ENCODE results near the gene CPEB2. TPM values are rescaled to one million over a fixed set of nuclear protein-coding genes. Genes with fewer than 3 reads are reported as not detected.
"Not testable (repeated sequence)": the region's sequence is repeated elsewhere in the genome, so short reads cannot be mapped to it uniquely, and the experiment has no call there.

CPEB2 gene
- polyA plus RNA-seq, 3 donors, result 17.0 to 20.6 (median 17.9) TPM

DNA sequence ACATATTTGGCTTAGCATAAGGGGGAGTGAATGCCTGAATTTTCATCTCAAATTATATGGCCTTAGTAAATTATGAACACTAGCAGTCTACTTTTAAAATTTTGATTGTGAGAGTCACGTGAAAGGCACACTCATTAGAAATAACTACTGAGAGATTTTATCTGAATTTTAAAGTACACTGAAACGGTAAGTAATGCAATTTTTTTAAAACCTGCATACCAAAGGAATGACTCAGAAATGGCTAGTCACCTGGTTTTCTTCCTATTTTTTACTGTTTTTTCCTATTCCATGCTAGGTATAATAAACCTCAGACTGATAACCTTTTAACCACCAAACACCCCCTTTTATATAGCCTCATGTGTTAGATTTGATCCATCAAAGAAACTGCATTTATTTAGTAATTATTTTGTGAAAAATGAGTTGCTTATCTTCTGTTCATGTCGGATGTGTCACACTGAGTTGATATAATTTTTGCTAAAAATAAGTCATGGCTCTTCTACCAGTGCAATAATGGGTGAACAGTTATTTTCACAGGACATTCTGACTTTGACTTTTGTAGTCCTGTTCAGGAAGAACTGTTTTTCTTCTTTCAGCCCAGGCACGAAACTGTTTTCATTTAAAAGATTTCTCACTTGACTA, 40.4 kb downstream of the CPEB2 start:
- no peak for DNase-seq (ENCODE audit: low read depth in 3 of 3, low spot score in 2 of 3)

DNA sequence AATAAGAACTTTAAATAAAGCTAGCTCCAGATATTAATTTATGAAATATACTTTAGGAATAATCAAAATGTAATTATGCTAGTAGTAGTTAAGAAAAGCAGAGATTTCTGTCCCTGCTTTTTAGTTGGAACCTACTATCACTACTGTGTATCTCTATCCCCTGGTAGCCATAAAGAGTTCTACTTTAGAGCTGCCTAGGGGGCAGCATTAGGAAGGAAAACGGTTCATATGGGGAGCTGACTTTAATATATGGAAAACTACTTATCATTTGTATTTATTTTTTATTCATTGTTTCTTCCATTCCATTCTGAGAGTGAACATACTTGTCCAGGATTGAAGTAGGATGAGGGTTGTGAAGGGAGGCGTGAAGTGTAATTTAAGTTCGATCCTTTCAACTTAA, 40.9 kb downstream of the CPEB2 start:
- no peak for DNase-seq (ENCODE audit: low read depth in 3 of 3, low spot score in 2 of 3)

DNA sequence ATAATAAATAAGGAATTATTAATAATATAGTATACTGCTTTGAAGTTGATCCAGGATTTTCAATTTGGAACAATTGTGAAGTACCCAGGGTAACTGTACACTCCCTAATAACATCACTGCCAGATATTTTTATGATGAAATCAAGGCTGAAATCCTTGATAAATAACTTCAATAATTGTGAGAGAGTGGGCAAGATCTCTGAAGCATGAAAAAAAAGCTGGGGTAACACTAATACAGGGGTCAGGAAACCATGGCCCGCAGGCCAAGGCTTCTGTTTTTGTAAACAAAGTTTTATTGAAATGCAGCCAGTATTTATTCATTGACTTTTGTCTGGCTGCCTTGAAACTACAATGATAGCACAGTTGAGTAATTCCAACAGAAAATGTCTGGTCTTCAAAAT, 41.6 kb downstream of the CPEB2 start:
- no peak for DNase-seq (ENCODE audit: low read depth in 3 of 3, low spot score in 2 of 3)

DNA sequence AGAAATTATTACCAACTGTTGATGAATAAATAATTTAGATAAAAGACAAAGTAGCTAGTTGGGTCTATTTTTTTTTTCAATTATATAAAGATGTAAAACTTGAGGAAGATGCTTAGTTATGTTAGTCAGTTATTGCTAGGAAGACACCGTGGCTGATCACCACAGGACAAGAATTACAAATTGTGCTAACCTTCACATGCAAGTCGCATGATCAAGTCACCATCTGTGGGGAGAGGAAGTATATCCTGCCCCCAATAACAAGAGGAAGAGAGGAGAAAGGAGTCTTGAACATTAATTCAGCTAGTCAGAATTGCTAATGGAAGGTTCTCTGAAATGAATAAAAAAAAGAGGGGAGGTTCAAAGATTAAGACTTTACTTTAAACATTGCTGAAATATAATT, 52.3 kb downstream of the CPEB2 start:
- no peak for DNase-seq (ENCODE audit: low read depth in 3 of 3, low spot score in 2 of 3)

GRCh38 chr4:15060213-15060612, 57.9 kb downstream of the CPEB2 start:
- DNase-seq (ENCODE audit: low read depth in 3 of 3, low spot score in 2 of 3), result no peak

- no peak for DNase-seq (ENCODE audit: low read depth in 3 of 3, low spot score in 2 of 3)
Observed at GRCh38 chr4:15063341-15063740, 61.1 kb downstream of the CPEB2 start.

GRCh38 chr4:15065516-15065915, 63.2 kb downstream of the CPEB2 start:
- no peak for DNase-seq (ENCODE audit: low read depth in 3 of 3, low spot score in 2 of 3)

GRCh38 chr4:15066140-15066539, 63.9 kb downstream of the CPEB2 start:
- no peak for DNase-seq (ENCODE audit: low read depth in 3 of 3, low spot score in 2 of 3)

DNA sequence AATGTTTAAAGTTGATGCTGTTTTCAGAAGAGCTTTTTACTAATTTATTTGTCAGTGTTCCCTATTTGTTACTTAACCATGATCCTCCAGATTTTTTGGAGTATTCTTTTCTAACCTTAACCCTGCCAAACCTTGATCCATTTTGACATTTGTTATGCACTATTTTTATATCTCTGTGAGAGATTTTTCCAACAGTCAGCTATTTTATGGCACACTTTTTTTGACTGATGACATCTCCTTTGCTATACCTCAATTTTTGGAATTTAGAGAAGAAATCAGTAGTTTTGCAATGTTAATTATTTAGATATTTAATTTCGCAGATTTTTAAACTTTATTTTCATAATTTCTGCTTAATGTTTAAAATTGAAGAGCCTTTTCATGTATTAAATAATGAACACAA, 66.0 kb downstream of the CPEB2 start:
- no peak for DNase-seq (ENCODE audit: low read depth in 3 of 3, low spot score in 2 of 3)

GRCh38 chr4:15075875-15076274, 73.6 kb downstream of the CPEB2 start:
- DNase-seq (ENCODE audit: low read depth in 3 of 3, low spot score in 2 of 3), result no peak

GRCh38 chr4:15077969-15078368, 75.7 kb downstream of the CPEB2 start:
- DNase-seq (ENCODE audit: low read depth in 3 of 3, low spot score in 2 of 3), result no peak

DNA sequence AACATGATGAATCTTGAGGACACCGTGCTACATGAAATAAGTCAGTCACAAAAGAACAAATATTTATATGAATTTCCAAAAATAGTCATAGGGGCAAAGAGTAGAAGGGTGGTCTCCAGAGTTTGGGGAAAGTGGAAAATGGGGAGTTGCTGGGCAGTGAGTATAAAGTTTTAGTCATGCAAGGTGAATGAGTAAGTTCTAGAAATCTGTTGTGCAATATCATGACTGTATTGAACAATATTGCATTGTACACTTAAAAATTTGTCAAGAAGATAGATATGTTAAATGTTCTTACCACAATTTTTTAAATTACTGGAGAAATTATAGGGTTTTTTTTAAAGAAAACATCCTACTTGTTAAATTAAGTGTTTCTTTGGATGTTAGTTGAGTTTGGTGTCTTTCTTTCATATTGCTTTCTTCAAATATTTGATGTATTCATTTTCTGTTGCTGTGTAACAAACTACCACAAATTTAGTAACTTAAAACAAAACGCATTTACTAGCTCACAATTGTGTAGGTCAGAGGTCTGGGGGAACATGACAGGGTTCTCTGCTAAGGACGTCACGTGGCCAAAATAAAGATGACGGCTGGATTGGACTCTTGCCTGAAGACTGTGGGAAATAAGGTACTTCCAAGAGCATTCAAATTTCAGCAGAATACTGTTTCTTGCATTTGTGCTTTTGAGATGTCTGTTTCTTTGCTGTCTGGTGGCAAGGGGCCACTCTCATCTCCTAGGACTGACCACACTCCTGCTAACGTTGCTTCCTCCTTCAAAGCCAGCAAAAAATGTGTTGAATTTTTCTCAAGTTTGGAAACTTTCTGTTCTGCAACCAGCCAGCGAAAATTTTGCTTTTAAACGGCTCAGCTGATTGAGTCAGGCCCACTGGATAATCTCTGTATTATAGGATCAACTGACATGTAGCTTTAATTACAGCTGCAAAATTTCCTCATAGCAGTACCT, 76.7 kb downstream of the CPEB2 start:
- no peak for DNase-seq (ENCODE audit: low read depth in 3 of 3, low spot score in 2 of 3)

- no peak for DNase-seq (ENCODE audit: low read depth in 3 of 3, low spot score in 2 of 3)
Observed at GRCh38 chr4:15084780-15085179, 82.5 kb downstream of the CPEB2 start.

DNA sequence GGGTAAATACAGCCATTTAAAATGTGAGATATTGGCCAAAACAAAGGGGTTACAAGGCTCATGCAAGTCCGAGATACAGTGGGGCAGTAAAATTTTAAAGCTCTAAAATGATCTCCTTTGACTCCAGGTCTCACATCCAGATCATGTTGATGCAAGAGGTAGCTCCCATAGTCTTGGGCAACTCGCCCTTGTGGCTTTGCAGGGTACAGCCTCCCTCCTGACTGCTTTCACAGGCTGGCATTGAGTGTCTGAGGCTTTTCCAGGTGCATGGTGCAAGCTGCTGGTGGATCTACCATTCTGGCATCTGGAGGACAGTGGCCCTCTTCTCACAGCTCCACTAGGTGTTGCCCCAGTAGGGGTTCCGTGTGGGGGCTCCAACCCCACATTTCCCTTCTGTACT, 83.5 kb downstream of the CPEB2 start:
- not testable (repeated sequence) for DNase-seq (ENCODE audit: low read depth in 3 of 3, low spot score in 2 of 3)

GRCh38 chr4:15086259-15086658, 84.0 kb downstream of the CPEB2 start:
- not testable (repeated sequence) for DNase-seq (ENCODE audit: low read depth in 3 of 3, low spot score in 2 of 3)

DNA sequence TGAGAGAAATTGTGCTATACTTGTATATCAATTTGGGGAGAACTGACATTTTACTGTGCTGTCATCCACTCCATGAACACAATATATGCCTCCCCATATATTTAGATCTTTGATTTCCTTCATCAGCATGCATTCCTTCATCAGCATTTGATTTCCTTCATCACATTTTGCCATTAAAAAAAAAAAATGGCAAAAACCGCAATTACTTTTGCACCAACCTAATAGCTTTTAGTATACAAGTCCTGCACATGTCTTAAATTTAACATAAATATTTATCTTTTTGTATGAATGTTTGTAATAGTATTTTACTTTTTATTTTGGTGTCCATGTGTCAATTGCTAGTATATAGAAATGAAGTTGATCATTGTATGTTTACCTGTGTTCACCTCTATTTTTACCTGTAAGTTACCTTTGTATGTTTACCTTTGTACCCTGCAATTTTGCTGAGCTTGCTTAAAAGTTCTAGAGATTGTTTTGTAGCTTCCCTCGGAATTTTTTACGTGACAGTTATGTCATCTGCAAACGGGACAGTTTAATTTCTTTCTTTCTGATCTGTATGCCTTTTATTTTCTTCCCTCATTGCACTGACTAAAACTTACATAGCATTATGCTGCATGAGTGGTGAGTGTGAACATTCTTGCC, 86.2 kb downstream of the CPEB2 start:
- no peak for DNase-seq (ENCODE audit: low read depth in 3 of 3, low spot score in 2 of 3)

DNA sequence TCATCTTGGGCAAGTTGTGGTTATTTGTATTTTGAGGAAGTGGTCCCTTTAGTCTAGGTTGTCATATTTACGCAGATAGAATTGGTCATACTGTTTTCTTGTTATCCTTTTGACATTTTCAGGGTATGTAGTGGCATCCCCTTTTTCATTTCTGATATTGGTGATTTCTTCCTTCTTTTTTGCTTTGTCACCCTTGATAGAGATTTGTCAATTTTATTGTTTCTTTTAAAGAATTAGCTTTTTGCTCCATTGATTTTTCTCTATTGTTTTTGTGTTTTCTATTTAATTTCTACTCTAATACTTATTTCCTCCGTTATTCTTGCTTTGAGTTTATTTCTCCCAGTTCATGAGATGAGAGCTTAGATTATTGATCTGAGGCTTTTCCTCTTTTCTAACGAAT, 87.7 kb downstream of the CPEB2 start:
- DNase-seq (ENCODE audit: low read depth in 3 of 3, low spot score in 2 of 3), result no peak

- DNase-seq (ENCODE audit: low read depth in 3 of 3, low spot score in 2 of 3), result no peak
Observed at GRCh38 chr4:15100380-15100779, 98.1 kb downstream of the CPEB2 start.

DNA sequence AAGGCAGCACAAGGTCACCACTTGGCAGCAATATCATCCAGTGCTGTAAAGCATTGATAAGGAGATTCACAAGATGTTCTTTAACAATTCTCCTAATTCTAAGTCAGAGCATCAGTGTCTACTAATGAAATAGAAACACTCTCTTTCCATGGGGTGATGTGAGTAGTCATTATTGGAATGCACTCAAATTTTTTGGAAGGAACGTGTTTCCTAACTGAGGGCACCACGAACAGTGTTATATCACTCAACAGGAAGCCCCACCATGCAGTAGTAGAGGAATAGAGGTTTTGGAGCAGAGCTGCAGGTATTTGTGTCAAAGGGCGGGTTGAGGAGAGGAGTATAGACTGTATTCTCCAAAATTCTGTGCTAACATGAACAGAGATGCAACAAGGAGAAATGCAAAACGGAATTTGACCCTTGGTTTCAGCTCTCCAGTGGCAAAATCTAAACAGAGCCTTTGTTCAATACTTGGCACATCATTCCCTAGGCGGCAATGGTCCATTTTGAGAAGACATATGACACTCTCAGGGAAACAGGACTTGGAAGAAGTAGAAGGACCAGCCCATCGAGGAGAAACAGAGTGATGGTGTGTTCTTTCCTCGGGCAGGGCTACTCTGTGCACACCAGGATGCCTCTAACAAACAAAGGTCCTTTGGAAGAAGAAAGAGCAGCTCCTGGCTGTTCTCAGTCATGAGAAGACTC, 98.9 kb downstream of the CPEB2 start:
- DNase-seq (ENCODE audit: low read depth in 3 of 3, low spot score in 2 of 3), result no peak

- no peak for DNase-seq (ENCODE audit: low read depth in 3 of 3, low spot score in 2 of 3)
Observed at GRCh38 chr4:15104825-15105224, 102.5 kb downstream of the CPEB2 start.

GRCh38 chr4:15106399-15106798, 104.1 kb downstream of the CPEB2 start:
- no peak for DNase-seq (ENCODE audit: low read depth in 3 of 3, low spot score in 2 of 3)

All from right renal cortex interstitium (tissue), 3 donors.